HUES64 (cell line): Measurements from ENCODE around the gene PLSCR1.

Source experiments
- H3K27ac ChIP-seq: 2 replicates; pipeline ENCODE4 v1.7.0; 2013; ENCODE audit warnings: low read depth, low read length, inconsistent platforms
- H3K27me3 ChIP-seq: 2 replicates; pipeline ENCODE4 v1.6.1; 2013; ENCODE audit warnings: mild to moderate bottlenecking, low read length; ENCODE audit not compliant: insufficient read depth
- H3K36me3 ChIP-seq: 2 replicates; pipeline ENCODE4 v1.6.1; 2013; ENCODE audit warnings: mild to moderate bottlenecking, low read length; ENCODE audit not compliant: insufficient read depth
- H3K4me1 ChIP-seq: 2 replicates; pipeline ENCODE4 v1.6.1; 2013; ENCODE audit warnings: mild to moderate bottlenecking, low read length, moderate library complexity; ENCODE audit not compliant: insufficient read depth
- H3K4me3 ChIP-seq: 2 replicates; pipeline ENCODE4 v1.5.1; 2013; ENCODE audit warnings: mild to moderate bottlenecking, low read length, moderate library complexity
- H3K9ac ChIP-seq: 2 replicates; pipeline ENCODE4 v1.6.1; 2013; ENCODE audit warnings: mild to moderate bottlenecking, low read depth, low read length
- H3K9me3 ChIP-seq: 2 replicates; pipeline ENCODE4 v1.6.1; 2013; ENCODE audit warnings: low read depth, low read length; ENCODE audit not compliant: insufficient read depth
- WGBS: fragments of 150-250, 120-280 bp; methylation state at CpG from one replicate; pipeline ENCODE4 v1.1.7; 2013; ENCODE audit warnings: missing lambda C conversion rate; 5-methylcytosine and 5-hydroxymethylcytosine counted together

The PLSCR1 gene

DNA sequence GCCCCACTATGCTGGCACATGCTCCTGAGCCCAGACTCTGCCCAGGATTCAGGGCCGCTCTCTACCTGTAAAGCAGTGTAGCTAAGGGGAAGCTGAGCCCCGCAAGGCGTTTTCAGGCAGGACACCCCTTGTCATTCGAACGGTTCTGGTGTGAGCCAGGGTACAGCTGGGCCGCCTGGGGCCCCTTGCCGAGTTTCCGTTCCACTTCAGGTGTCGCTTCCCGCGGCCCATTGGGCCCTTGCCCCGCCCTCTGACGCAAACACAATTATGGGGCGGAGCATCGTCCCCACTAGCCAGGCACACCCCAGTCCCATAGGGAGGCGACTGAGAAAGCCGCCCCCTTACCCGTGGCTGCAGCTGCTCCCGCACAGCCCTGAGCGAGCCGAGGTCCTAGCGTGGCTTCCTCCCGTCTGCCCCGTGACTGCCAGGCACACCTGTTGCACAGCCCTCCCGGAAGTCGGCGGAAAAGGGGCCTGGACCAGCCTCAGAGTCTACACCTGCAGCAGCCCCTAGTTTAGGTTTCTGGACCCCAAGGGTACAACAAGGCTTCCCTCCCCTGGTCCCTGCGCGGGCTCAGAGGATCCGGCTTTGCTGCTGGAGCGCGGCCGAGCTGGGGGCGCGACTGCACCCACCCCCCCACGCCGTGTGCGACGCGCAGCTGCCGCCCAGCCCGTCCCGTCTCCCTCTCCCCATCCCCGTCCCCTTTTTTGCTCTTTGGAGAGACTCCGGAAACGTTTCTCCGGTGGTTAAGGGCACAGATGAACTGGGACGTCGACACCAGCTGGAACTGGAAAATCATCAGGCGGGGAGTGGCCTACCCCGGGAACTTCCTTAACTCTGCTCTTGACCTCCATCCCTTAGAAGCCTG lies 75.0 kb downstream of the PLSCR1 start, which contains the start of gene PLSCR2:
Gene PLSCR2, minus strand, starts transcription at position 412 of the 868 bp plus-strand sequence. CDS start 9,657 bp downstream, outside the sequence.
- Histone ChIP-seq H3K27me3 (no peaks in the 10 kb centered on the region), H3K36me3 (no peaks in the 10 kb centered on the region), H3K9me3 (no peaks in the 10 kb centered on the region), H3K9ac (peak within 1 kb of the TSS; percentile 73), H3K4me3 (peak within 1 kb of the TSS; percentile 67), H3K27ac (peak within 1 kb of the TSS; percentile 54; the same call in 1 of the 2 replicates), H3K4me1 (no peaks in the 10 kb centered on the region; the same call in 1 of the 2 replicates)
- WGBS: 95% methylated on average over 51 of the region's 51 CpGs

DNA sequence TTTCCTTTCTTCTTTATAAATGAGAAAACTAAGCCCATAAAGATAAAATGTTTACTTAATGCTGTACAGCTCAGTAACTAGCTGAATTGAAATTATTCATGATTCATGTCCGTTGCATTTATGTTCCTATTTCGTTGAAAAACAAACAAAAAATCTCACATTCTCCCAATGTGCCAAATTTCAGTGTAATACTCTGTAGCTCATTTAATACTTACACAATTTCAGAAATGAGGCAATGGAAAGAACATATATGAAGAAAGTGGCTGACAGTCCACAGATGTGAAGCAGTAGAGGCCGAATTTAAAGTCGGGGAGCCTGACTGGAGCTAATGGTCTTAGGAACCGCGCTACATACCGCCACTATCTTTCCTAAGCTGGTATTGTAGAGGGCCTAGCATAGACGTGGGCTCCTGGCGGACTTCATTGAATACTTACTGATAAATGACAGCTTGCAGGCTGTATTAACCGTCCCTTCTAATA lies 75.7 kb downstream of the PLSCR1 start:
- Histone ChIP-seq H3K27me3 (no peaks in the 10 kb centered on the region), H3K36me3 (no peaks in the 10 kb centered on the region), H3K4me3 (peak overlapping the region; percentile 67), H3K4me1 (no peaks in the 10 kb centered on the region; the same call in 1 of the 2 replicates), H3K9me3 (no peaks in the 10 kb centered on the region), H3K27ac (no peak overlapping the region), H3K9ac (0 out of 2 replicates have a peak overlapping the region, but pooled peaks have one; percentile 73)
- 95% methylated on average over 10 of the region's 10 CpGs for WGBS

DNA sequence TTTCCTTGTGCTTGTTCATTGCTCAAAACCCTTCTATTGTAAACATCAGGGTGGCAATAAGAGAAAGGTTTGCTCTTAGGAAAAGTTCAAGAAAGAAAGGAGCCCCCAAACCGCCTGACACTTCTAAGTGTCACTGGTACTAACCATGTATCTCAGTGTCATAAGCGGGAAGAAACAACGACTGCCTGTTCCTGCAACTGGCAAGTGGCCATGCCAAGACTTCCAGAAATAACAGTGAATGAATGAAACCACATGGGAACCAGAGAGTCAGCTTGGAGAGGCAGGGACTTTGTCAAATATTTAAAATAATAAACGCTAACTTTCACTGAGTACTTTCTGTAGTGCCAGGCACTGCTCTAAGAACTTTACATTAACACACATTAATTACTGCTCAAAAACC lies 76.2 kb downstream of the PLSCR1 start:
- H3K9me3 ChIP-seq: no peaks in the 10 kb centered on the region
- H3K9ac ChIP-seq: no peak overlapping the region
- no peak overlapping the region for H3K27ac ChIP-seq
- WGBS: 96% methylated on average over 4 of the region's 4 CpGs
- no peaks in the 10 kb centered on the region for H3K36me3 ChIP-seq
- no peaks in the 10 kb centered on the region; the same call in 1 of the 2 replicates for H3K4me1 ChIP-seq
- H3K27me3 ChIP-seq: no peaks in the 10 kb centered on the region
- no peak overlapping the region for H3K4me3 ChIP-seq

DNA sequence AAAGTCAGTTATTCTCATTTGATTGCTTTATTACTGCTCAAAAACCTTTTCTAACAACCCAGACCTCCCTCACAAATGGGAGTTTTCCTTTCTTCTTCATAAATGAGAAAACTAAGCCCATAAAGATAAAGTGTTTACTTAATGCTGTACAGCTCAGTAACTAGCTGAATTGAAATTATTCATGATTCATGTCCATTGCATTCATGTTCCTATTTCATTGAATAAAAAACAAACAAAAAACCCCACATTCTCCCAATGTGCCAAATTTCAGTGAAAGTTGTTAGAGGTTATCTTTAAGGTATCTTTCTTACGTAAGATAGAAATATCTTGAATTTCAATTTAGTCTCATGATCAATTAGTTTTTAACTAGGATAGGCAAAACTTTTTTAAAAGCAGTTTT lies 77.8 kb downstream of the PLSCR1 start:
- no peak overlapping the region for H3K4me3 ChIP-seq
- no peaks in the 10 kb centered on the region; the same call in 1 of the 2 replicates for H3K4me1 ChIP-seq

DNA sequence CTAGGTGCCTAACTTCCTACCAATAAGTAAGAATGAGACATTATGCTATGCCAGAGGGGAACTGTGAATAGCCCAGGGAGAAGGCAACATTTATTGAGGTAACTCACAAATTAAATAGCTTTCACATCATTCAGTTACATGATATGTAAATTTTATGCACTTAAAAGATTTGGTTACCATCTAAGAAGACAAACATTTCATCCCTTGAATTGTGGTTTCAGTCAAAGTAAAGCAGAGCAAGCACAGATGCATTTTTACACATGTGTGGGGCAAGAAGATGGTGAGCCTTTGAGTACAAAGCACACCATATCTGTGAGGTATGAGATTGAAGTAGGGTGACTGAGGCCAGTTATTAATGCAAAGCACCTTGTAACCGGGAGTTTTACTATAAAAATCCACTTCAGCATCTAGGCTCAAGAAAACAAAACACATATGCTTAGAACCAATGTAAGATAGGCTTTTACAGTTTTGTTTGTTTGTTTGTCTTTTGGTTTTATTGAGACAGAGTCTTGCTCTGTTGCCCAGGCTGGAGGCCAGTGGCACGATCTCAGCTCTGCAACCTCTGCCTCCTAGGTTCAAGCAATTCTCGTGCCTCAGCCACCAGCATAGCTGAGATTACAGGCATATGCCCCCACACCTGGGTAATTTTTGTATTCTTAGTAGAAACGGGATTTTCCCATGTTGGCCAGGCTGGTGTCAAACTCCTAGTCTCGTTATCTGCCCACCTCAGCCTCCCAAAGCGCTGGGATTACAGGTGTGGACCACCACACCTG lies 78.5 kb downstream of the PLSCR1 start:
- Histone ChIP-seq H3K27ac (no peak overlapping the region), H3K9me3 (no peaks in the 10 kb centered on the region), H3K4me1 (no peaks in the 10 kb centered on the region; the same call in 1 of the 2 replicates), H3K4me3 (no peak overlapping the region), H3K36me3 (no peaks in the 10 kb centered on the region), H3K27me3 (no peaks in the 10 kb centered on the region), H3K9ac (no peak overlapping the region)
- 93% methylated on average over 4 of the region's 6 CpGs for WGBS

More for the DNA sequence above, 77.8 kb downstream of the PLSCR1 start:
- Histone ChIP-seq H3K27me3 (no peaks in the 10 kb centered on the region), H3K9me3 (no peaks in the 10 kb centered on the region), H3K27ac (no peak overlapping the region), H3K9ac (no peak overlapping the region), H3K36me3 (no peaks in the 10 kb centered on the region)
- no CpG with 5 or more reads among the region's 1 CpG for whole genome bisulfite sequencing
